PC-9 (cell line): ENCODE results near the gene TMEM131L.

Experiments used
- CTCF ChIP-seq: fragments of 200-600 bp; sonication (generic); conservative IDR thresholded peaks from 2 replicates; pipeline ENCODE4 v1.6.1; 2017; ENCODE audit warnings: mixed run types, antibody characterized with exemption, mild to moderate bottlenecking, moderate library complexity
- EZH2 ChIP-seq: fragments of 200-600 bp; sonication (generic); IDR thresholded peaks from 2 replicates; pipeline ENCODE4 v1.8.0; 2017; ENCODE audit warnings: antibody characterized with exemption, low read depth

GRCh38 chr4:153628796-153629315 is 162.7 kb downstream of the TMEM131L start:
- no peak for TF ChIP-seq CTCF
- no peak for TF ChIP-seq EZH2
